Endothelial cell of umbilical vein (primary cell): ENCODE measurements around the gene SLC5A10.

Source experiments
- EZH2 ChIP-seq: IDR thresholded peaks from 2 replicates; pipeline ENCODE4 v1.6.1; 2012; ENCODE audit warnings: borderline replicate concordance, low read depth, mild to moderate bottlenecking, moderate library complexity, low read length, inconsistent platforms; ENCODE audit not compliant: severe bottlenecking
- MYC ChIP-seq: IDR thresholded peaks from one replicate; pipeline ENCODE4 v1.6.1; 2011; ENCODE audit warnings: mild to moderate bottlenecking, low read depth, low read length
- POLR2A ChIP-seq: IDR thresholded peaks from 2 replicates; pipeline ENCODE4 v1.6.1; 2012; ENCODE audit warnings: low read depth, mild to moderate bottlenecking, control low read depth, low read length
- POLR2AphosphoS5 ChIP-seq: IDR thresholded peaks from 2 replicates; pipeline ENCODE4 v1.6.1; 2012; ENCODE audit warnings: low read depth, mild to moderate bottlenecking, control low read depth, low read length, moderate library complexity; ENCODE audit not compliant: insufficient read depth
- TF ChIP-seq, protein P1 (sequence below), 2 donors: IDR thresholded peaks; 1 replicate in 1 of 2; 2 replicates in 1 of 2; pipeline ENCODE4 v1.5.1; 2011; ENCODE audit warnings: low read length in 2 of 2, mild to moderate bottlenecking in 2 of 2, moderate library complexity in 2 of 2, control low read depth in 1 of 2, inconsistent platforms in 1 of 2, low read depth in 1 of 2; ENCODE audit not compliant: insufficient read depth in 1 of 2; ENCODE audit errors: extremely low read depth in 1 of 2
- TF ChIP-seq, protein P2 (sequence below): IDR thresholded peaks from 2 replicates; pipeline ENCODE4 v1.6.1; 2011; ENCODE audit not compliant: insufficient read depth, insufficient read length

DNA sequence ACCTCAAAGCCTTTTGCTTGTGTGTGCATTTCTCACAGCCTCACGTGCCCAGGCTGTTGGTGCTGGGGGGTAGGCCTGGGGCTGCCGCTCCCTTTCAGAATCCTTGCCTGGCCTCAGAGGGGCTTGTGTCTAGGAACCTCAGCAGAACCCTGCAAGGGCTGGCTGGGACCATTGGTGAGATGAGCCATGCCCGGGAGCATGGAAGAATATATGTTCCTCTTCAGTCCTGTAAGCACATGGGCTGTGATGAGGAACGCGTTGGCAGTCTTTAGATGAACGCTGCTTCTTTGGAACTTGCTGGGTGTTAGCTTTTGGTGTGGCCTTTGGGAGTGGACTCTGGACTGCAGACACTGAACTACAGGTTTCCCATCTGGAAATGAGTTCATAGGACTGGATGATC is 32.0 kb upstream of the SLC5A10 start:
- TF ChIP-seq, protein P1, sequence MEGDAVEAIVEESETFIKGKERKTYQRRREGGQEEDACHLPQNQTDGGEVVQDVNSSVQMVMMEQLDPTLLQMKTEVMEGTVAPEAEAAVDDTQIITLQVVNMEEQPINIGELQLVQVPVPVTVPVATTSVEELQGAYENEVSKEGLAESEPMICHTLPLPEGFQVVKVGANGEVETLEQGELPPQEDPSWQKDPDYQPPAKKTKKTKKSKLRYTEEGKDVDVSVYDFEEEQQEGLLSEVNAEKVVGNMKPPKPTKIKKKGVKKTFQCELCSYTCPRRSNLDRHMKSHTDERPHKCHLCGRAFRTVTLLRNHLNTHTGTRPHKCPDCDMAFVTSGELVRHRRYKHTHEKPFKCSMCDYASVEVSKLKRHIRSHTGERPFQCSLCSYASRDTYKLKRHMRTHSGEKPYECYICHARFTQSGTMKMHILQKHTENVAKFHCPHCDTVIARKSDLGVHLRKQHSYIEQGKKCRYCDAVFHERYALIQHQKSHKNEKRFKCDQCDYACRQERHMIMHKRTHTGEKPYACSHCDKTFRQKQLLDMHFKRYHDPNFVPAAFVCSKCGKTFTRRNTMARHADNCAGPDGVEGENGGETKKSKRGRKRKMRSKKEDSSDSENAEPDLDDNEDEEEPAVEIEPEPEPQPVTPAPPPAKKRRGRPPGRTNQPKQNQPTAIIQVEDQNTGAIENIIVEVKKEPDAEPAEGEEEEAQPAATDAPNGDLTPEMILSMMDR (IDR thresholded peaks at IDR 0.05; ENCODE audit: extremely low read depth in 1 of 2, insufficient read depth in 1 of 2, low read depth in 1 of 2, low read length in 2 of 2), result no peak
- TF ChIP-seq POLR2AphosphoS5 (no peak), EZH2 (no peak), MYC (no peak), POLR2A (no peak)
- TF ChIP-seq, protein P2, sequence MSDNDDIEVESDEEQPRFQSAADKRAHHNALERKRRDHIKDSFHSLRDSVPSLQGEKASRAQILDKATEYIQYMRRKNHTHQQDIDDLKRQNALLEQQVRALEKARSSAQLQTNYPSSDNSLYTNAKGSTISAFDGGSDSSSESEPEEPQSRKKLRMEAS, result no peak
